OCI-LY7 (cell line): ENCODE data around the gene CATSPER1.

Source experiments
- CTCF ChIP-seq: fragments of 200-600 bp; sonication (generic); conservative IDR thresholded peaks from 2 replicates; pipeline ENCODE4 v1.5.1; 2014; ENCODE audit warnings: mild to moderate bottlenecking, antibody characterized with exemption, low read length, moderate library complexity, mixed read lengths
- EZH2phosphoT487 ChIP-seq: fragments of 200-600 bp; sonication (generic); IDR thresholded peaks from 2 replicates; pipeline ENCODE4 v1.6.1; 2018; ENCODE audit warnings: low read depth, borderline replicate concordance, mild to moderate bottlenecking, mixed run types, antibody characterized with exemption, low read length, moderate library complexity, mixed read lengths

DNA sequence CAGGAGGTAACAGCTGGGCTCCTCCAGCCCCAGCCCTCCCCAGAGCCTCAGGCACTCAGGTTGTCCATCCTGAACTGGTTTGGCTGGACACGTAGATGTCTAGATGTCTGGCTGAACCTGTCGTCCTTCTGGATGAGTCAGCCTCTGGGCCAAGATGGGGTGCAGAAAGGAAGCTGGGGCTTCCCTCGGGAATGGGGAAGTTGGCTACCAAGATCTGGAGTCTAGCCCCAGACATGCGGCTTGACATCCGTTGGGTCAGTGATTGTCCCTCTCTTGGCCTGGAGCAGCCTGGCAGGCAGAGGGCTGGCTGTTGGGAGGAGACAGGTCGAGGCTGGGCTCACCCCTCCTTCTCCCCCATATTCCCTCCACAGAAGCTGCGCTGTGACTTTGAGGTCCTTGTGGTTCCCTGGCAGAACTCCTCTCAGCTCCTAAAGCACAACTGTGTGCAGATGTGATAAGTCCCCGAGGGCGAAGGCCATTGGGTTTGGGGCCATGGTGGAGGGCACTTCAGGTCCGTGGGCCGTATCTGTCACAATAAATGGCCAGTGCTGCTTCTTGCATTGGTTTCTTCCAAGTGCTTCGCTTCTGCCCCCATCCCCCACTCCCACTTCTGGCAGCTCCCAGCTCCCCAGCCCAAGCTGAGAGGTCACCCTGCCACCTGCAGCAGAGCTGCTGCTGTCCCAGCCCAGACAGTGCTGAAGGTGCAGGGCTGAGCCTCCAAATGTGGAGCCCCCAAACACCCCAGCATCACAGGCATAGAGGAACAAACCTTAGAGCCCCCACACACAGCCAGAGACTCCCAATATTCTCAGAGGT is 13.1 kb downstream of the CATSPER1 start:
- TF ChIP-seq CTCF (no peak), EZH2phosphoT487 (no peak)
